GM21825 (cell line): Measurements from ENCODE around the gene FAM163B.

Experiments
- ATAC-seq: cut with Tn5 transposase; IDR thresholded peaks from one replicate; pipeline ENCODE4 v1.9.1; 2021; ENCODE audit warnings: mild to moderate bottlenecking, moderate library complexity; ENCODE audit not compliant: unreplicated experiment

Gene FAM163B

GRCh38 chr9:133601746-133602145 is 7.4 kb downstream of the FAM163B start:
- no peak for ATAC-seq

- ATAC-seq = no peak
These were observed 8.4 kb downstream of the FAM163B start for GRCh38 chr9:133600739-133601138.

- no peak for ATAC-seq
These were observed 9.6 kb downstream of the FAM163B start for GRCh38 chr9:133599470-133600173.

DNA sequence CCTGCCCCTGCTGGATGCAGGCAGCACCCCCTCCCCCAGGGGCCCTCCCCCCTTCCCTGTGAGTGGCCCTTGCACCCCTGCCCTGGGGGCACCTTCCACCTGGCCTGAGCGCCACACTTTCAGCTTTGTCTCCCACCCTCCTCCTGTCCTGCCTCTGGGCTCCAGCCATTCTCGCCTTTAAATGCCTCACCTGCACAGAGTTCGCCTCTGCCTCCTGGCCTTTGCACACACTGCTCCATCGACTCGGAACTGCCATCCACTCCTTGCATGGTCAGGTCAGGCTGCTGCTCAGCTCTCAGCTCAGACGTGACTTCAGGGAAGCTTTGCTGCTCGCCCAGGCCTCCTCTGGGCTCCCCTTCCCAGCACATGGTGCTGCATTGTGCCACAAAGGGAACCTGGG is 10.2 kb downstream of the FAM163B start:
- no peak for ATAC-seq

DNA sequence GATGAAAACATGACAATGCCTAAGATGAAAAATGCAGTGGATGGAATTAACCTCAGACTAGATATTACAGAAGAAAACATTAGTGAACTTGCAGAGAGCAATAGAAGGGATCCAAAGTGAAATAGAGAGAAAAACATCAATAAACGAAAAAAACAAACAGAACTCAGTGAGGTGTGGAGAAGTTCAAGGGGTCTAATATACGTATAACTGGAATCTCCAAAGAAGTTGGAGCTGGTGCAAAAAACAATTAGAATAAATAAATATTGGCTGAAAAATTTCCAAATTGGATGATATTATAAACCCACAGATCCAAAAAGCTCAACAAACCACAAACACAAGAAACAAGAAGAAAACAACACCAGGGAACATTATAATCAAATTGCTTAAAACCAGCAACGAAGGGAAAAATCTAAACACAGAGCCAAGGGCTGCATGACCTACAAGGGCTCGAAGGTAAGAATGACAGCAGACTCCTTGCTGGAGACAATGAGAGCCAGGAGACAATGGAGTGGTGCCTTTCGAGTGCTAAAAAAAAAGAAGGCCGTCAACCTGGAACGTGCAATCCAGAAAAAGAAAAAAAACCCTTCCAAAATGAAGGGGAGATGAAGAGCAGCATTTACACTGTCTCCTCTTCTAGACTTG is 11.8 kb downstream of the FAM163B start:
- no peak for ATAC-seq

GRCh38 chr9:133595910-133596309 is 13.3 kb downstream of the FAM163B start:
- no peak for ATAC-seq

GRCh38 chr9:133594310-133594709 is 14.9 kb downstream of the FAM163B start:
- no peak for ATAC-seq

- no peak for ATAC-seq
These were observed 15.5 kb downstream of the FAM163B start for GRCh38 chr9:133593587-133594253.

GRCh38 chr9:133592731-133593409 is 16.3 kb downstream of the FAM163B start:
- ATAC-seq = no peak

- no peak for ATAC-seq
These were observed 17.2 kb downstream of the FAM163B start for GRCh38 chr9:133591985-133592384.

DNA sequence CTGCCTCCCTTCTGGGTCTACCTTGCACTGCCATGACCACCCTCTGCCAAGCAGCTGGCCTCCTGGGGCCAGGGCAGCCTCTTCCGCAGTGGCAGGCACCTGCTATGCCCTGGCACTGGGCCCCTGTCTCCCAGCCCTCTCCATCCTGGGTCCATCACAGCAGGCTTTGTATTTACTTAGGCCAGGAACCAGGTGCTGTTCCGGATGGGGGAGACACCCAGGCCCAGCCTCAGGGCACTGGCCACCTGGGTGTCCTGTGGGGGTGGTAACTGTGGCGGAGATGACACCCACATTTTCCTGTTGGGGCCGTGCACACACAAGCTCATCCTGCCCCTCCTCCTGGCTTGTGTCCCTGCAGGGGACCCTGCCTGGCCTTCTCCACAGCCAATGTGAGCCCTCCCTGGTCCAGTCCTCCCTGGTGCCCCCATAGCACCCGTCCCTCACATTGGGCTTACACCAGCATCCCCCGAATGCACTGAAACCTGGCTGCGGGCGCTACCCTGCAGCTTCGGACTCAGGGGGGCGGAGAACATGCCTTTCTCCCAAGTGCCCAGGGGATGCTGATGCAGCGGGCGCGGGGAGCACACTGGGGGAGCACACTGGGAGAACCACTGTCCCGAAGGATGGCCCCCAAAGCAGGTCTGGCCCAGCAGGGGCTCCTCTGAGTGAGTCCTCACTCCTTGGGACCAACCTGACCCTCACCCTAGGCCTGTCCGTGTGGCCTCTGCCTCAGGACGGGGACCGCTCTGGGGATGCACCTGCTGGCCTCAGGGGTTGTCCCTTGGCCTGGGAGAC is 17.9 kb downstream of the FAM163B start:
- no peak for ATAC-seq

- ATAC-seq = no peak
These were observed 18.8 kb downstream of the FAM163B start for GRCh38 chr9:133590231-133590855.

DNA sequence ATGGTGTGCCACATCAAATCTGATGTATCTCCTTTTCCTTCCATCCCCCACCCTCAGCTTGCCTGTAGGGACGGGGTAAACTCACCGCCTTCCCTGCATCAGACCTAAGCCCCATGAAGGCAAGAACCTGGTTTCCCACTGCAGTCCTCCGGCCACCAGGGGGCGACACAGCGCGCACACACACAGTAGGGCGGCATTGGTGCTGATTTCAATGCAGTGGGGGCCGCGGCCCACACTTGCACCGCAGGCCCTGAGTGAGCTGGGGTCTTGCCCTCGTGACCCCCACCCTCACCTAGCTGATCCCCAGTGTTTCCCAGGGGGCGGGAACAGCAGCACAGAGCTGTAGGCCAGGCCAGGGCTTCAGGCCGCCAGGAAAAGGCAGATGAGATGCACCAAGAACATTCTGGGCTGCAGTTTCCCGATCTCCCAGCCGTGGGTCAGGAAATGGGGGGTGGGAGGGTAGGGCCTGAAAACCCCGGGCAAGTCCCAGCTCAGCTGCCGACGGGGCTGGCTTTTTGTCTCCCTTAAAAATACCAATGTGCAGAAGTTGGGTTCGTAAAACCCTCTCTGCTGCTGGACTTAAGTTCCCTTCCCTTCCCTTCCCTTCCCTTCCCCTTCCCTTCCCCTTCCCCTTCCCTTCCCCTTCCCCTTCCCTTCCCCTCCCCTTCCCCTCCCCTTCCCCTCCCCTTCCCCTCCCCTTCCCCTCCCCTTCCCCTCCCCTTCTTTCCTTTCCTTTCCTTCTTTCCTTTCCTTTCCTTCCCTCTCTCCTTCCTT is 19.5 kb downstream of the FAM163B start:
- no peak for ATAC-seq

DNA sequence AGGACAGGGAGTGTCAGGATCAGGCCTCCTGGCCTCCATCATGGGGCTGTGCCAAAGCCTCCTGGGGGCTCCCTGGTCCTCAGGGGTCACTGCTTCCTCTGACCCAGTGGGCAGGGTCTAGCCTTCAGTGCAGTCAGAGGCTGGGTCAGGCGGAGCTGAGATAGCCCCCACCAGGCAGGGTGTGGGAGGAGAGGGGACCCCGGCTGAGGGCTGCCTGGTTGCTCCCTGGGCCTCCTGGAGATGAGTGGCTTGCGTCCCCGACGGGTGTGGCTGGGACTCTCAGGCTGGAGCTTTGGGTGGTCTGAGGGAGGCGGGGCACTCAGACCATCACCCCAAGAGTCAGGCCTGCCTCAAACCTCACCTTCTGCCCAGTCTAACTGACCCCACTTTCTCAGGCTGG is 21.7 kb downstream of the FAM163B start:
- ATAC-seq = no peak

GRCh38 chr9:133587051-133587450 is 22.1 kb downstream of the FAM163B start:
- no peak for ATAC-seq

GRCh38 chr9:133585481-133586351 is 23.5 kb downstream of the FAM163B start:
- ATAC-seq = no peak

- no peak for ATAC-seq
These were observed 24.4 kb downstream of the FAM163B start for GRCh38 chr9:133584559-133585476.

GRCh38 chr9:133584167-133584558 is 25.0 kb downstream of the FAM163B start:
- no peak for ATAC-seq
